SK-N-DZ (cell line): ENCODE results near the gene RESP18.

Experiments
- DNase-seq: peaks from one replicate; pipeline ENCODE4 v3.0.0-alpha.2; 2015; ENCODE audit warnings: low spot score
- small RNA-seq, 2 experiments: library from RNA; depleted of rRNA; stranded (forward); fragments of <200 nt; gene quantifications; one replicate each; pipeline ENCODE3, GENCODE V24; 2014

The RESP18 gene

GRCh38 chr2:219278655-219279150 lies 53.8 kb downstream of the RESP18 start:
- no peak for DNase-seq

GRCh38 chr2:219277703-219278654 lies 54.6 kb downstream of the RESP18 start:
- peak; percentile 81 for DNase-seq

Small RNAs within 50 kb of the gene (small RNA-seq; reads per million reads assigned to genes)
- gene AC053503.3 (0 reads per million in 2 experiments), gene MIR153-1 (0.16 to 2.5 reads per million in 2 experiments)
